Right lobe of liver (tissue), 6 donors: ENCODE results near the gene BLM. TPM values are rescaled to one million over a fixed set of nuclear protein-coding genes. Genes with fewer than 3 reads are reported as not detected.

Experiments used
- ATAC-seq, 4 donors: fragments of 200-7000 bp; cut with Tn5 transposase; one replicate each; pipeline ENCODE4 v1.9.1; 2020; ENCODE audit warnings: mild to moderate bottlenecking in 4 of 4, moderate library complexity in 4 of 4
- DNase-seq, 3 donors: peaks; one replicate each; pipeline ENCODE4 v3.0.0-alpha.2; 2020
- H3K27ac ChIP-seq, 3 donors: fragments of 200-600 bp; one replicate each; pipeline ENCODE4 v1.8.0; 2022
- H3K27me3 ChIP-seq, 2 donors: fragments of 200-600 bp; one replicate each; pipeline ENCODE4 v1.8.0; 2022
- H3K36me3 ChIP-seq, 4 donors: fragments of 200-600 bp; sonication (generic) in 1 of 4; one replicate each; pipeline versions ENCODE4 v1.5.1 to v1.8.0; 2017 to 2022; ENCODE audit warnings: control low read depth in 1 of 4
- H3K4me1 ChIP-seq, 4 donors: fragments of 200-600 bp; sonication (generic) in 1 of 4; one replicate each; pipeline versions ENCODE4 v1.5.1 to v1.8.0; 2017 to 2022; ENCODE audit warnings: control low read depth in 1 of 4
- H3K4me3 ChIP-seq, 3 donors: fragments of 200-600 bp; one replicate each; pipeline ENCODE4 v1.8.0; 2022
- H3K9me3 ChIP-seq, 4 donors: fragments of 200-600 bp; sonication (generic) in 1 of 4; one replicate each; pipeline versions ENCODE4 v1.5.1 to v1.8.0; 2017 to 2022; ENCODE audit warnings: control low read depth in 1 of 4
- CTCF ChIP-seq, 4 donors: fragments of 200-600 bp in 3 of 4; fragments of 450-650 bp in 1 of 4; IDR thresholded peaks; one replicate each; pipeline versions ENCODE4 v1.5.1 to v1.8.0; 2016 to 2022; ENCODE audit warnings: antibody characterized with exemption in 4 of 4, mild to moderate bottlenecking in 2 of 4
- POLR2A ChIP-seq: fragments of 450-650 bp; IDR thresholded peaks from one replicate; pipeline ENCODE4 v1.6.1; 2017; ENCODE audit warnings: antibody characterized with exemption, mild to moderate bottlenecking
- WGBS: methylation state at CpG from one replicate; pipeline ENCODE4 v1.1.6; 2018; ENCODE audit warnings: low coverage, low lambda C conversion rate; ENCODE audit not compliant: insufficient coverage; ENCODE audit errors: missing lambda C conversion rate; 5-methylcytosine and 5-hydroxymethylcytosine counted together
- intact Hi-C, 2 donors: fragments of 100-400 bp; cut with DNase I; formaldehyde crosslinking; loops; one replicate each; pipeline versions ENCODE4 v1.11.2 to v1.14.1; 2022
- total RNA-seq, 6 experiments: library from RNA; depleted of rRNA in 2 of 6; stranded (reverse); fragments of >200 nt in 2 of 6; fragmentation: NEBNext Ultra II Directional in 3 of 6; extraction: Animal tissue kit (Norgen Biotek cat#: 25700) in 3 of 6; gene quantifications; one replicate each; pipeline versions ENCODE4 v1.1.0 to v1.2.4, GENCODE V29; 2016 to 2023
- donor health status: DM: no; HTN: yes; CAD: no.
- donor health status: DM: no; HTN: no; CAD: no.
- donor health status: DM: no; HTN: no; CAD: no.
- donor health status: DM: no; HTN: yes; CAD: no.
- donor health status: DM: no; HTN: yes; CAD: no.

Gene BLM
- total RNA-seq, 6 experiments from 2014 or later: 0.20 to 2.3 (median 0.45) TPM

GRCh38 chr15:90698629-90699028 is 18.5 kb upstream of the BLM start:
- WGBS: 86% methylated on average over 2 of the region's 3 CpGs
- Histone ChIP-seq H3K4me1 (no peaks in the 10 kb centered on the region), H3K27me3 (no peaks in the 10 kb centered on the region), H3K4me3 (no peak overlapping the region), H3K36me3 (no peaks in the 10 kb centered on the region), H3K9me3 (no peaks in the 10 kb centered on the region), H3K27ac (no peak overlapping the region)
- intact Hi-C loops: no loop called here
- TF ChIP-seq POLR2A (no peak), CTCF (IDR thresholded peaks at IDR 0.05) (no peak)
- DNase-seq: no peak
- ATAC-seq: no peak

DNA sequence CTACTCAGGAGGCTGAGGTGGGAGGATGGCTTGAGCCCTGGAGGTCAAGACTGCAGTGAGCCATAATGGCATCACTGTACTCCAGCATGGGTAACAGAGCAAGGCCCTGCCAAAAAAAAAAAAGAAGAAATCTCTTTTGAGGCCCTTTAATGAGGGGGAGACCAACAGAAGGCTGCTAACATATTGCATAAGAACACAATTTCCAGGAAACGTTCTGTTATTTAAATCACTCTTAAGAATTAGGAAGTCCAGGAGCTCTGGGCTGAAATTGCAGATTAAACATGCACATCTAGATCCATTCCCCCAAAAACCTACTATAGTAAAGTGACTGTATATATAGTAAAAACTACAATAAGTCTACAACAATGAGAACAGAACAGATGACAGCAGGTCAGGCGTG is 16.1 kb upstream of the BLM start:
- TF ChIP-seq CTCF (IDR thresholded peaks at IDR 0.05) (no peak), POLR2A (no peak)
- Histone ChIP-seq H3K4me3 (no peak overlapping the region), H3K36me3 (no peaks in the 10 kb centered on the region), H3K9me3 (no peaks in the 10 kb centered on the region), H3K27me3 (no peaks in the 10 kb centered on the region), H3K4me1 (no peaks in the 10 kb centered on the region), H3K27ac (no peak overlapping the region)
- ATAC-seq (no peak), DNase-seq (no peak)
- intact Hi-C loops: no loop called here
- 64% methylated on average over 2 of the region's 2 CpGs for WGBS

- Histone ChIP-seq H3K27me3 (no peaks in the 10 kb centered on the region), H3K4me3 (no peak overlapping the region), H3K27ac (no peak overlapping the region), H3K9me3 (no peaks in the 10 kb centered on the region), H3K36me3 (no peaks in the 10 kb centered on the region), H3K4me1 (no peaks in the 10 kb centered on the region)
- DNase-seq (no peak), ATAC-seq (peak; percentile 40 to 66 (median 56))
- intact Hi-C loops: no loop called here
- 82% methylated on average over 9 of the region's 9 CpGs for WGBS
- TF ChIP-seq POLR2A (no peak), CTCF (IDR thresholded peaks at IDR 0.05) (no peak)
Observed at GRCh38 chr15:90701880-90702630, 15.1 kb upstream of the BLM start.

DNA sequence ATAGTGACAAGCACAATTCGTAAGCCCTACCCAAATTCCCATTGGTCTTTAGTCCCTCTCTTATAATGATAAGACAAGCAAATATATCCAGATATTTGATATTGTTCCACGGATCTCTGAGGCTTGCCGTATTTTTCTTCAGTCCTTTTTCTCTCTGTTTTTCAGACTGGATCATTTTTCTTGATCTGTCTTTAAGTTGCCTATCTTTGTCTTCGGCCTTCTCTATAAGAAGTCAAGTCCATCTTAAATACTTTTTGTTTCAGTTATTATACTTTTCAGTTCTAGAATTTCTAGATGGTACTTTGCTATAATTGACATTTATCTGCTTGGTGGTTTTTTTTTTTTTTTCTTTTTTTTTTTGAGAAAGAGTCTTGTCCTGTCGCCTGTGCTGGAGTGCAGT is 13.7 kb upstream of the BLM start:
- no peak overlapping the region for H3K4me3 ChIP-seq
- no peak for DNase-seq
- intact Hi-C loops: no loop called here
- no peak for ATAC-seq
- H3K36me3 ChIP-seq: no peaks in the 10 kb centered on the region
- no peaks in the 10 kb centered on the region for H3K4me1 ChIP-seq
- 94% methylated on average over 5 of the region's 5 CpGs for WGBS
- no peak for TF ChIP-seq POLR2A
- TF ChIP-seq CTCF (IDR thresholded peaks at IDR 0.05): no peak
- H3K27me3 ChIP-seq: no peaks in the 10 kb centered on the region
- no peak overlapping the region for H3K27ac ChIP-seq
- no peaks in the 10 kb centered on the region for H3K9me3 ChIP-seq
